H1 (cell line): Measurements from ENCODE around the gene TDRD9. TPM values are rescaled to one million over a fixed set of nuclear protein-coding genes. Genes with fewer than 3 reads are reported as not detected.

Experiments used
- CTCF ChIA-PET: fragments of 300-600 bp; sonication (Branson Sonifier 250); formaldehyde crosslinking; loops from one replicate; lab custom pipeline; 2021; ENCODE audit not compliant: partially characterized antibody; lab: Charles Lee
- POLR2A ChIA-PET: fragments of 300-600 bp; sonication (Branson Sonifier 250); formaldehyde crosslinking; loops from one replicate; lab custom pipeline; 2021; ENCODE audit warnings: inconsistent platforms; ENCODE audit not compliant: partially characterized antibody; lab: Charles Lee
- DNase-seq, 2 experiments: peaks; one replicate each; pipeline versions ENCODE4 v3.0.0 to v3.0.0-alpha.2; 2010 to 2022; ENCODE audit warnings: low spot score in 2 of 2, low read depth in 1 of 2, mixed read lengths in 1 of 2
- FAIRE-seq: peaks from 2 replicates; lab custom pipeline; 2011; peaks lifted over from hg19 to GRCh38; lab: Jason Lieb, UNC
- H2AFZ ChIP-seq: 2 replicates; pipeline ENCODE4 v1.8.1; 2012; ENCODE audit warnings: low read length, inconsistent platforms
- H2AK5ac ChIP-seq: 2 replicates; pipeline ENCODE4 v1.6.1; 2013; ENCODE audit warnings: low read depth, low read length
- H2BK120ac ChIP-seq: replicated peaks from 2 replicates; pipeline ENCODE3; 2013; ENCODE audit warnings: low read depth, low read length, inconsistent platforms
- H2BK12ac ChIP-seq: 2 replicates; pipeline ENCODE4 v1.6.1; 2013; ENCODE audit warnings: low read depth, low read length
- H2BK15ac ChIP-seq: 2 replicates; pipeline ENCODE4 v1.6.1; 2013; ENCODE audit warnings: low read length
- H2BK20ac ChIP-seq: 2 replicates; pipeline ENCODE4 v1.6.1; 2013; ENCODE audit warnings: low read length
- H2BK5ac ChIP-seq: 2 replicates; pipeline ENCODE4 v1.6.1; 2013; ENCODE audit warnings: low read depth, low read length
- H3K14ac ChIP-seq: 2 replicates; pipeline ENCODE4 v1.6.1; 2013; ENCODE audit warnings: inconsistent platforms; ENCODE audit not compliant: insufficient read length
- H3K18ac ChIP-seq: 2 replicates; pipeline ENCODE4 v1.6.1; 2013; ENCODE audit warnings: low read length; ENCODE audit errors: extremely low read depth
- H3K23ac ChIP-seq: 2 replicates; pipeline ENCODE4 v1.6.1; 2013; ENCODE audit warnings: inconsistent platforms; ENCODE audit not compliant: insufficient read length
- H3K23me2 ChIP-seq: 2 replicates; pipeline ENCODE4 v1.6.1; 2013; ENCODE audit warnings: low read depth, low read length
- H3K27ac ChIP-seq: 2 replicates; pipeline ENCODE4 v1.6.1; 2011; ENCODE audit warnings: low read depth, low read length, inconsistent platforms
- H3K27me3 ChIP-seq, 4 experiments: replicated peaks in 1 of 4; 1 replicate in 1 of 4; 2 replicates in 3 of 4; pipeline versions ENCODE4 v1.6.1 to v1.8.1; 2011 to 2013; ENCODE audit warnings: low read length in 3 of 4, mild to moderate bottlenecking in 3 of 4, inconsistent platforms in 2 of 4, mixed read lengths in 2 of 4, moderate library complexity in 1 of 4; ENCODE audit not compliant: control insufficient read depth in 3 of 4, insufficient read depth in 3 of 4; ENCODE audit errors: extremely low read depth in 1 of 4
- H3K36me3 ChIP-seq, 4 experiments: 2 replicates each; pipeline versions ENCODE4 v1.6.1 to v1.8.1; 2011 to 2013; ENCODE audit warnings: mild to moderate bottlenecking in 4 of 4, low read length in 3 of 4, moderate library complexity in 2 of 4, control low read depth in 1 of 4, inconsistent platforms in 1 of 4; ENCODE audit not compliant: insufficient read depth in 4 of 4, control insufficient read depth in 2 of 4
- H3K4ac ChIP-seq: replicated peaks from 2 replicates; pipeline ENCODE3; 2013; ENCODE audit warnings: low read length, low read depth, mixed read lengths, inconsistent platforms; ENCODE audit not compliant: insufficient read length
- H3K4me1 ChIP-seq, 4 experiments: replicated peaks in 1 of 4; 1 replicate in 1 of 4; 2 replicates in 3 of 4; pipeline versions ENCODE4 v1.6.1 to v1.8.1; 2011 to 2013; ENCODE audit warnings: low read length in 3 of 4, inconsistent platforms in 2 of 4, mixed read lengths in 1 of 4; ENCODE audit not compliant: insufficient read depth in 4 of 4, control insufficient read depth in 3 of 4
- H3K4me2 ChIP-seq, 2 experiments: 2 replicates each; pipeline versions ENCODE4 v1.6.1 to v1.8.1; 2011 to 2013; ENCODE audit warnings: low read depth in 2 of 2, low read length in 2 of 2, control low read depth in 1 of 2, inconsistent platforms in 1 of 2, mild to moderate bottlenecking in 1 of 2; ENCODE audit not compliant: insufficient read depth in 1 of 2
- H3K4me3 ChIP-seq, 4 experiments: fragments of 200-600, 300-600 bp in 1 of 4; sonication (generic), shearing (Covaris generic), sonication (Bioruptor Twin) in 1 of 4; 2 replicates each; pipeline versions ENCODE4 v1.5.1 to v1.8.1; 2011 to 2016; ENCODE audit warnings: low read length in 4 of 4, low read depth in 3 of 4, control low read depth in 2 of 4, inconsistent platforms in 2 of 4, mild to moderate bottlenecking in 2 of 4, mixed read lengths in 1 of 4, moderate library complexity in 1 of 4; ENCODE audit not compliant: insufficient read depth in 2 of 4; ENCODE audit errors: extremely low read depth in 1 of 4
- H3K56ac ChIP-seq: replicated peaks from 2 replicates; pipeline ENCODE3; 2013; ENCODE audit warnings: low read depth, mild to moderate bottlenecking, mixed read lengths, low read length, inconsistent platforms; ENCODE audit not compliant: insufficient read length
- H3K79me1 ChIP-seq: 2 replicates; pipeline ENCODE4 v1.6.1; 2013; ENCODE audit warnings: low read depth, low read length, control low read depth
- H3K79me2 ChIP-seq, 2 experiments: 2 replicates each; pipeline versions ENCODE4 v1.6.1 to v1.8.1; 2012 to 2013; ENCODE audit warnings: low read length in 2 of 2, mild to moderate bottlenecking in 2 of 2, inconsistent platforms in 1 of 2; ENCODE audit not compliant: insufficient read depth in 2 of 2, control insufficient read depth in 1 of 2
- H3K9ac ChIP-seq, 4 experiments: replicated peaks in 1 of 4; 1 replicate in 1 of 4; 2 replicates in 3 of 4; pipeline versions ENCODE4 v1.6.1 to v1.8.1; 2011 to 2013; ENCODE audit warnings: low read depth in 3 of 4, low read length in 3 of 4, control low read depth in 2 of 4, mild to moderate bottlenecking in 2 of 4, moderate library complexity in 2 of 4, inconsistent platforms in 1 of 4; ENCODE audit errors: extremely low read depth in 1 of 4
- H3K9me3 ChIP-seq, 2 experiments: 2 replicates each; pipeline versions ENCODE4 v1.6.1 to v1.8.1; 2012 to 2013; ENCODE audit warnings: mild to moderate bottlenecking in 2 of 2, moderate library complexity in 2 of 2, control low read depth in 1 of 2, inconsistent platforms in 1 of 2, low read depth in 1 of 2, low read length in 1 of 2, mixed read lengths in 1 of 2; ENCODE audit not compliant: insufficient read depth in 2 of 2
- H4K20me1 ChIP-seq, 2 experiments: replicated peaks in 1 of 2; 2 replicates each; pipeline versions ENCODE3 to v1.8.1; 2011 to 2013; ENCODE audit warnings: inconsistent platforms in 2 of 2, low read length in 2 of 2, mild to moderate bottlenecking in 1 of 2; ENCODE audit not compliant: insufficient read depth in 2 of 2, control insufficient read depth in 1 of 2
- H4K5ac ChIP-seq: 2 replicates; pipeline ENCODE4 v1.6.1; 2013; ENCODE audit warnings: low read length, low read depth, mixed read lengths, inconsistent platforms; ENCODE audit not compliant: insufficient read length
- H4K8ac ChIP-seq: 2 replicates; pipeline ENCODE4 v1.8.0; 2013; ENCODE audit warnings: mild to moderate bottlenecking, moderate library complexity, low read length, inconsistent platforms; ENCODE audit not compliant: insufficient read depth; ENCODE audit errors: extremely low read depth
- H4K91ac ChIP-seq: replicated peaks from 2 replicates; pipeline ENCODE3; 2013; ENCODE audit warnings: low read length, mixed read lengths, inconsistent platforms; ENCODE audit not compliant: insufficient read length
- ASH2L ChIP-seq: fragments of 200-600, 300-600 bp; sonication (generic); IDR thresholded peaks from one replicate; pipeline ENCODE4 v1.7.1; 2017; ENCODE audit warnings: low read length
- CHD1 ChIP-seq: IDR thresholded peaks from 2 replicates; pipeline ENCODE4 v1.6.1; 2012; ENCODE audit warnings: low read depth, low read length, improper control_type of control experiment
- CTCF ChIP-seq, 3 experiments: IDR thresholded peaks; 1 replicate in 2 of 3; 2 replicates in 1 of 3; pipeline versions ENCODE4 v1.5.1 to v1.6.1; 2011; ENCODE audit warnings: low read length in 3 of 3, mild to moderate bottlenecking in 3 of 3, inconsistent platforms in 2 of 3, low read depth in 1 of 3, moderate library complexity in 1 of 3; ENCODE audit not compliant: insufficient read depth in 1 of 3; ENCODE audit errors: control extremely low read depth in 1 of 3
- FOSL1 ChIP-seq: IDR thresholded peaks from 2 replicates; pipeline ENCODE4 v1.6.1; 2011; ENCODE audit warnings: mild to moderate bottlenecking, low read depth, low read length, moderate library complexity; ENCODE audit not compliant: insufficient read depth
- JUN ChIP-seq: IDR thresholded peaks from 2 replicates; pipeline ENCODE4 v1.6.1; 2011; ENCODE audit warnings: low read depth, mild to moderate bottlenecking, improper control_type of control experiment, low read length
- MAX ChIP-seq: IDR thresholded peaks from 2 replicates; pipeline ENCODE4 v1.6.1; 2012; ENCODE audit warnings: inconsistent platforms
- NANOG ChIP-seq: IDR thresholded peaks from 2 replicates; pipeline ENCODE4 v1.6.1; 2011; ENCODE audit warnings: low read length, low read depth, mild to moderate bottlenecking, inconsistent platforms; ENCODE audit not compliant: insufficient read depth, poor library complexity, severe bottlenecking
- TAF1 ChIP-seq: IDR thresholded peaks from 2 replicates; pipeline ENCODE4 v1.6.1; 2011; ENCODE audit warnings: mild to moderate bottlenecking, low read depth, low read length
- USF2 ChIP-seq: IDR thresholded peaks from 2 replicates; pipeline ENCODE4 v1.6.1; 2011; ENCODE audit warnings: low read length, improper control_type of control experiment
- WGBS, 2 experiments: shearing (Covaris generic) in 1 of 2; methylation state at CpG; one replicate each; pipeline versions ENCODE4 v1.1.6 to v1.1.7; 2013 to 2015; ENCODE audit warnings: low lambda C conversion rate in 2 of 2, mixed read lengths in 2 of 2, inconsistent platforms in 1 of 2, low coverage in 1 of 2, missing lambda C conversion rate in 1 of 2; ENCODE audit not compliant: insufficient replicate concordance in 2 of 2, insufficient coverage in 1 of 2, insufficient read length in 1 of 2; ENCODE audit errors: extremely low coverage in 1 of 2, missing lambda C conversion rate in 1 of 2; 5-methylcytosine and 5-hydroxymethylcytosine counted together
- polyA plus RNA-seq, 7 experiments: library from polyadenylated mRNA; depleted of rRNA in 3 of 7; stranded (reverse) in 5 of 7; unstranded in 2 of 7; fragments of >200 nt in 5 of 7; fragments of 200-250 nt in 2 of 7; gene quantifications; 1 replicate in 5 of 7; 2 replicates in 1 of 7; 4 replicates in 1 of 7; pipeline versions ENCODE4 v1.2.1 to v1.2.3, GENCODE V29; 2011 to 2013; ENCODE audit warnings: missing spikeins in 2 of 7, mixed read lengths in 2 of 7
- total RNA-seq: library from RNA; stranded (reverse); fragmentation: NEBNext Ultra II Directional; extraction: Animal tissue kit (Norgen Biotek cat#: 25700); gene quantifications from 2 replicates; pipeline ENCODE4 v1.2.1, GENCODE V29; 2021

The TDRD9 gene
- total and polyA plus RNA-seq, 2 of the 8 experiments (the other 6 are each of a cell fraction or from before 2014, with no cell fraction given) = not detected

- Histone ChIP-seq H4K5ac (no peak overlapping the region), H3K4me1 (no peaks in the 10 kb centered on the region), H2AK5ac (no peak overlapping the region), H3K56ac (no peak overlapping the region), H2AFZ (no peak overlapping the region), H4K20me1 (no peaks in the 10 kb centered on the region), H3K27me3 (no peaks in the 10 kb centered on the region), H3K79me1 (no peaks in the 10 kb centered on the region), H3K4ac (no peak overlapping the region), H3K36me3 (no peaks in the 10 kb centered on the region), H3K9me3 (no peaks in the 10 kb centered on the region), H3K18ac (no peak overlapping the region), H3K23me2 (no peaks in the 10 kb centered on the region), H4K91ac (no peak overlapping the region), H3K14ac (no peak overlapping the region), H2BK15ac (no peak overlapping the region), H3K27ac (no peak overlapping the region), H3K23ac (no peak overlapping the region), H2BK5ac (no peak overlapping the region), H2BK120ac (no peak overlapping the region), H4K8ac (no peak overlapping the region), H3K4me3 (no peak overlapping the region), H3K4me2 (no peak overlapping the region), H2BK12ac (no peak overlapping the region), H3K79me2 (no peaks in the 10 kb centered on the region), H3K9ac (no peak overlapping the region), H2BK20ac (no peak overlapping the region)
- POLR2A ChIA-PET = no interaction called here
- WGBS, 2 experiments = 88% methylated on average over 3 of the region's 3 CpGs; no CpG with 5 or more reads in 1 of the 2 experiments
- FAIRE-seq (no peak), DNase-seq (no peak)
- CTCF ChIA-PET = interaction anchor here (0.6 to 1.3 kb wide), 8 partner anchors 11 to 111 kb away, joined by 3 to 5 read pairs (median 3); partner anchors contain the start of gene RD3L
- TF ChIP-seq MAX = no peak
- TF ChIP-seq CHD1 = no peak
- TF ChIP-seq ASH2L = no peak
- no peak for TF ChIP-seq USF2
- TF ChIP-seq CTCF (IDR thresholded peaks at IDR 0.05; ENCODE audit: control extremely low read depth in 1 of 3, insufficient read depth in 1 of 3, low read depth in 1 of 3, low read length in 3 of 3) = no peak
- TF ChIP-seq JUN = no peak
- TF ChIP-seq TAF1 = no peak
- TF ChIP-seq NANOG = no peak
- TF ChIP-seq FOSL1 = no peak
These were observed 83.7 kb downstream of the TDRD9 start for GRCh38 chr14:104011824-104012517.
